A549 (cell line): ENCODE data around the gene STRAP. TPM values are rescaled to one million over a fixed set of nuclear protein-coding genes. Genes with fewer than 3 reads are reported as not detected.

Experiments used
- ATAC-seq, 2 experiments: fragments of 200-7000 bp in 1 of 2; fragments of >200 bp in 1 of 2; cut with Nextera tagmentation in 1 of 2; cut with Tn5 transposase in 1 of 2; 3 replicates each; pipeline versions ENCODE4 v1.8.0 to v1.9.1; 2018 to 2020; ENCODE audit warnings: mild to moderate bottlenecking in 1 of 2, moderate library complexity in 1 of 2
- CTCF ChIA-PET: fragments of 300-600 bp; sonication (Branson Sonifier 250); formaldehyde crosslinking; extraction: SDS; loops from one replicate; lab custom pipeline; 2021; ENCODE audit warnings: antibody characterized with exemption, inconsistent platforms; lab: Yijun Ruan, JAX
- POLR2A ChIA-PET: fragments of 350-600 bp; formaldehyde crosslinking; extraction: SDS; loops from one replicate; lab custom pipeline; 2021; ENCODE audit warnings: antibody characterized with exemption, inconsistent platforms; lab: Yijun Ruan, JAX
- DNase-seq, 2 experiments: peaks; one replicate each; pipeline versions ENCODE4 v3.0.0 to v3.0.0-alpha.2; 2011 to 2016; ENCODE audit warnings: low read depth in 1 of 2, low spot score in 1 of 2
- FAIRE-seq: peaks from 2 replicates; lab custom pipeline; 2011; peaks lifted over from hg19 to GRCh38; lab: Jason Lieb, UNC
- H3K27ac ChIP-seq, 2 experiments: fragments of >200 bp; sonication (Bioruptor Twin); formaldehyde crosslinking; 3 replicates each; pipeline ENCODE4 v1.5.1; 2016 to 2017
- H3K4me1 ChIP-seq: fragments of >200 bp; sonication (Bioruptor Twin); formaldehyde crosslinking; 3 replicates; pipeline ENCODE4 v1.6.1; 2016
- H3K4me2 ChIP-seq: fragments of >200 bp; sonication (Bioruptor Twin); formaldehyde crosslinking; 3 replicates; pipeline ENCODE4 v1.6.1; 2016
- H3K4me3 ChIP-seq: fragments of >200 bp; sonication (Bioruptor Twin); formaldehyde crosslinking; 3 replicates; pipeline ENCODE4 v1.5.1; 2016
- H3K9me3 ChIP-seq: fragments of >200 bp; sonication (Bioruptor Twin); formaldehyde crosslinking; 3 replicates; pipeline ENCODE4 v1.6.1; 2016
- BHLHE40 ChIP-seq: IDR thresholded peaks from 2 replicates; pipeline ENCODE4 v1.6.1; 2012; ENCODE audit warnings: low read depth, low read length, inconsistent platforms
- CBX8 ChIP-seq: fragments of 200-600 bp; sonication (generic); IDR thresholded peaks from 2 replicates; pipeline ENCODE4 v1.6.1; 2016
- CEBPB ChIP-seq, 2 experiments: fragments of >200 bp in 1 of 2; sonication (Bioruptor Twin) in 1 of 2; formaldehyde crosslinking in 1 of 2; IDR thresholded peaks; 2 replicates each; pipeline ENCODE4 v1.6.1; 2012 to 2016
- ESRRA ChIP-seq: fragments of 150-350 bp; IDR thresholded peaks from 2 replicates; pipeline ENCODE4 v1.6.1; 2014; ENCODE audit warnings: mild to moderate bottlenecking, low read length, borderline replicate concordance
- FOSB ChIP-seq: fragments of 250-450 bp; sonication (Bioruptor Pico); IDR thresholded peaks from 2 replicates; pipeline ENCODE4 v1.5.0; 2020; ENCODE audit warnings: mild to moderate bottlenecking, moderate library complexity
- GATA3 ChIP-seq: IDR thresholded peaks from 2 replicates; pipeline ENCODE4 v1.6.1; 2012; ENCODE audit warnings: borderline replicate concordance
- HDAC2 ChIP-seq: fragments of 200-600 bp; sonication (generic); IDR thresholded peaks from 2 replicates; pipeline ENCODE4 v1.6.1; 2016
- HEYL ChIP-seq: fragments of 250-450 bp; sonication (Bioruptor Pico); IDR thresholded peaks from 2 replicates; pipeline ENCODE4 v1.8.0; 2021; ENCODE audit warnings: mild to moderate bottlenecking, moderate library complexity
- HOXB13 ChIP-seq: fragments of 250-450 bp; sonication (Bioruptor Pico); IDR thresholded peaks from 2 replicates; pipeline ENCODE4 v1.5.0; 2020; ENCODE audit warnings: low read depth, mild to moderate bottlenecking, moderate library complexity
- HOXB5 ChIP-seq: fragments of 250-450 bp; sonication (Bioruptor Pico); IDR thresholded peaks from 2 replicates; pipeline ENCODE4 v1.5.0; 2020; ENCODE audit warnings: mild to moderate bottlenecking, moderate library complexity
- KDM5A ChIP-seq: fragments of 200-600 bp; sonication (generic); IDR thresholded peaks from 2 replicates; pipeline ENCODE4 v1.6.1; 2016; ENCODE audit warnings: antibody characterized with exemption, mild to moderate bottlenecking
- MAFK ChIP-seq: fragments of 450-650 bp; IDR thresholded peaks from 2 replicates; pipeline ENCODE4 v1.6.1; 2014; ENCODE audit not compliant: partially characterized antibody
- MAZ ChIP-seq: fragments of 150-350 bp; IDR thresholded peaks from 2 replicates; pipeline ENCODE4 v1.6.1; 2014; ENCODE audit warnings: antibody characterized with exemption, low read depth, low read length, borderline replicate concordance
- NFE2L2 ChIP-seq: fragments of 150-350 bp; conservative IDR thresholded peaks from 2 replicates; pipeline ENCODE4 v1.6.1; 2014; ENCODE audit warnings: low read length
- NPAS2 ChIP-seq: fragments of 250-450 bp; sonication (Bioruptor Pico); IDR thresholded peaks from 2 replicates; pipeline ENCODE4 v1.8.0; 2022; ENCODE audit warnings: mild to moderate bottlenecking, moderate library complexity, borderline replicate concordance
- NR3C1 ChIP-seq: fragments of >200 bp; sonication (Bioruptor Twin); formaldehyde crosslinking; IDR thresholded peaks from 3 replicates; pipeline ENCODE4 v1.6.1; 2017
- POLR2A ChIP-seq: IDR thresholded peaks from 2 replicates; pipeline ENCODE4 v1.6.1; 2012; ENCODE audit warnings: mild to moderate bottlenecking, low read length
- POLR2AphosphoS2 ChIP-seq: conservative IDR thresholded peaks from 2 replicates; pipeline ENCODE4 v1.6.1; 2012; ENCODE audit warnings: low read length, improper control_type of control experiment, inconsistent platforms
- RAD21 ChIP-seq, 2 experiments: fragments of >200 bp in 1 of 2; sonication (Bioruptor Twin) in 1 of 2; formaldehyde crosslinking in 1 of 2; IDR thresholded peaks in 1 of 2; conservative IDR thresholded peaks in 1 of 2; 2 replicates in 1 of 2; 3 replicates in 1 of 2; pipeline ENCODE4 v1.6.1; 2012 to 2018; ENCODE audit warnings: inconsistent platforms in 1 of 2
- RARB ChIP-seq: fragments of 250-450 bp; sonication (Bioruptor Pico); IDR thresholded peaks from 2 replicates; pipeline ENCODE4 v1.8.0; 2021; ENCODE audit warnings: mild to moderate bottlenecking, moderate library complexity
- SREBF2 ChIP-seq: fragments of 450-650 bp; IDR thresholded peaks from 2 replicates; pipeline ENCODE4 v1.6.1; 2014; ENCODE audit warnings: mild to moderate bottlenecking, moderate library complexity
- TP53 ChIP-seq: fragments of 250-450 bp; sonication (Bioruptor Pico); IDR thresholded peaks from 2 replicates; pipeline ENCODE4 v1.5.0; 2021; ENCODE audit warnings: mild to moderate bottlenecking, moderate library complexity
- ZC3H11A ChIP-seq: fragments of 450-650 bp; IDR thresholded peaks from 2 replicates; pipeline ENCODE4 v1.6.1; 2014; ENCODE audit warnings: antibody characterized with exemption, mild to moderate bottlenecking
- ZFP36 ChIP-seq: fragments of 450-650 bp; IDR thresholded peaks from 2 replicates; pipeline ENCODE4 v1.6.1; 2014; ENCODE audit warnings: borderline replicate concordance; ENCODE audit not compliant: partially characterized antibody
- ZNF302 ChIP-seq: fragments of 250-450 bp; sonication (Bioruptor Pico); IDR thresholded peaks from 2 replicates; pipeline ENCODE4 v1.9.0; 2021; ENCODE audit warnings: inconsistent platforms, mild to moderate bottlenecking, moderate library complexity
- WGBS: methylation state at CpG from one replicate; pipeline ENCODE4 v1.1.6; 2017; ENCODE audit errors: missing lambda C conversion rate; 5-methylcytosine and 5-hydroxymethylcytosine counted together
- polyA plus RNA-seq, 4 experiments: library from polyadenylated mRNA; depleted of rRNA in 3 of 4; stranded (reverse); fragments of >200 nt; fragmentation: RNase III in 1 of 4; extraction: RNeasy Plus Mini Kit Qiagen cat#74134 plus additional on column Dnase treatment in 1 of 4; gene quantifications; 2 replicates in 3 of 4; 3 replicates in 1 of 4; pipeline ENCODE4 v1.2.3, GENCODE V29; 2011 to 2017
- TF ChIP-seq, protein P1 (sequence below): fragments of 200-600 bp; sonication (generic); IDR thresholded peaks from 2 replicates; pipeline ENCODE4 v1.6.1; 2016; ENCODE audit warnings: antibody characterized with exemption, mild to moderate bottlenecking, moderate library complexity
- TF ChIP-seq, protein P2 (sequence below): IDR thresholded peaks from 2 replicates; pipeline ENCODE4 v1.6.1; 2012
- TF ChIP-seq, protein P3 (sequence below): IDR thresholded peaks from 2 replicates; pipeline ENCODE4 v1.6.1; 2012
- TF ChIP-seq, protein P4 (sequence below): fragments of 150-350 bp; IDR thresholded peaks from 2 replicates; pipeline ENCODE4 v1.6.1; 2014; ENCODE audit warnings: low read depth, mild to moderate bottlenecking, low read length
- TF ChIP-seq, protein P5 (sequence below): IDR thresholded peaks from 2 replicates; pipeline ENCODE4 v1.6.1; 2012; ENCODE audit warnings: low read depth, borderline replicate concordance
- TF ChIP-seq, protein P6 (sequence below): fragments of 450-650 bp; IDR thresholded peaks from 2 replicates; pipeline ENCODE4 v1.6.1; 2014; ENCODE audit warnings: antibody characterized with exemption

Gene STRAP
- polyA plus RNA-seq, 2 of the 4 experiments (the other 2 are of a cell fraction) = 201 to 300 TPM

DNA sequence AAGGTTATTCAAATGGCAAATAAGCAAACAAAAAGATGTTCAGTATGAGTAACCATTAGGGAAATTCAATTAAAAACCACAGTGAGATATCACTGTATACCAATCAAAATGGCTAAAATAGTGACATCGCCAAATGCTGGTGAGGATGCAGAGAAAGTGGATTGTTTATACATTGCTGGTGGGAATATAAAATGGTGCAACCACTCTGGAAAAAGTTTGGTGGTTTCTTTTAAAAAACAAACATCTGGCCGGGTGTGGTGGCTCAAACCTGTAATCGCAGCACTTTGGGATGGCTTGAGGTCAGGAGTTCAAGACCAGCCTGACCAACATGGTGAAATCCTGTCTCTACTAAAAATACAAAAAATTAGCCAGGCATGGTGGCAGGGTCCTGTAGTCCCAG, 14.0 kb upstream of the STRAP start:
- ATAC-seq (no peak), DNase-seq (no peak), FAIRE-seq (no peak)
- ChIA-PET CTCF (no interaction called here), POLR2A (no interaction called here)
- no peak overlapping the region for H3K4me3 ChIP-seq
- H3K4me2 ChIP-seq = no peak overlapping the region
- 56% methylated on average over 3 of the region's 3 CpGs for whole genome bisulfite sequencing
- no peak overlapping the region for H3K27ac ChIP-seq
- TF ChIP-seq, protein P1, sequence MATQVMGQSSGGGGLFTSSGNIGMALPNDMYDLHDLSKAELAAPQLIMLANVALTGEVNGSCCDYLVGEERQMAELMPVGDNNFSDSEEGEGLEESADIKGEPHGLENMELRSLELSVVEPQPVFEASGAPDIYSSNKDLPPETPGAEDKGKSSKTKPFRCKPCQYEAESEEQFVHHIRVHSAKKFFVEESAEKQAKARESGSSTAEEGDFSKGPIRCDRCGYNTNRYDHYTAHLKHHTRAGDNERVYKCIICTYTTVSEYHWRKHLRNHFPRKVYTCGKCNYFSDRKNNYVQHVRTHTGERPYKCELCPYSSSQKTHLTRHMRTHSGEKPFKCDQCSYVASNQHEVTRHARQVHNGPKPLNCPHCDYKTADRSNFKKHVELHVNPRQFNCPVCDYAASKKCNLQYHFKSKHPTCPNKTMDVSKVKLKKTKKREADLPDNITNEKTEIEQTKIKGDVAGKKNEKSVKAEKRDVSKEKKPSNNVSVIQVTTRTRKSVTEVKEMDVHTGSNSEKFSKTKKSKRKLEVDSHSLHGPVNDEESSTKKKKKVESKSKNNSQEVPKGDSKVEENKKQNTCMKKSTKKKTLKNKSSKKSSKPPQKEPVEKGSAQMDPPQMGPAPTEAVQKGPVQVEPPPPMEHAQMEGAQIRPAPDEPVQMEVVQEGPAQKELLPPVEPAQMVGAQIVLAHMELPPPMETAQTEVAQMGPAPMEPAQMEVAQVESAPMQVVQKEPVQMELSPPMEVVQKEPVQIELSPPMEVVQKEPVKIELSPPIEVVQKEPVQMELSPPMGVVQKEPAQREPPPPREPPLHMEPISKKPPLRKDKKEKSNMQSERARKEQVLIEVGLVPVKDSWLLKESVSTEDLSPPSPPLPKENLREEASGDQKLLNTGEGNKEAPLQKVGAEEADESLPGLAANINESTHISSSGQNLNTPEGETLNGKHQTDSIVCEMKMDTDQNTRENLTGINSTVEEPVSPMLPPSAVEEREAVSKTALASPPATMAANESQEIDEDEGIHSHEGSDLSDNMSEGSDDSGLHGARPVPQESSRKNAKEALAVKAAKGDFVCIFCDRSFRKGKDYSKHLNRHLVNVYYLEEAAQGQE = no peak
- TF ChIP-seq, protein P2, sequence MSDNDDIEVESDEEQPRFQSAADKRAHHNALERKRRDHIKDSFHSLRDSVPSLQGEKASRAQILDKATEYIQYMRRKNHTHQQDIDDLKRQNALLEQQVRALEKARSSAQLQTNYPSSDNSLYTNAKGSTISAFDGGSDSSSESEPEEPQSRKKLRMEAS = no peak
- no peak for TF ChIP-seq SREBF2
- TF ChIP-seq HOXB13 (CRISPR knock-in tag) = no peak
- no peak for TF ChIP-seq CEBPB (IDR thresholded peaks at IDR 0.05)
- no peak for TF ChIP-seq ZNF302 (CRISPR knock-in tag)
- TF ChIP-seq RARB (CRISPR knock-in tag) = no peak
- no peak for TF ChIP-seq ZFP36
- TF ChIP-seq CBX8 = no peak
- TF ChIP-seq, protein P3, sequence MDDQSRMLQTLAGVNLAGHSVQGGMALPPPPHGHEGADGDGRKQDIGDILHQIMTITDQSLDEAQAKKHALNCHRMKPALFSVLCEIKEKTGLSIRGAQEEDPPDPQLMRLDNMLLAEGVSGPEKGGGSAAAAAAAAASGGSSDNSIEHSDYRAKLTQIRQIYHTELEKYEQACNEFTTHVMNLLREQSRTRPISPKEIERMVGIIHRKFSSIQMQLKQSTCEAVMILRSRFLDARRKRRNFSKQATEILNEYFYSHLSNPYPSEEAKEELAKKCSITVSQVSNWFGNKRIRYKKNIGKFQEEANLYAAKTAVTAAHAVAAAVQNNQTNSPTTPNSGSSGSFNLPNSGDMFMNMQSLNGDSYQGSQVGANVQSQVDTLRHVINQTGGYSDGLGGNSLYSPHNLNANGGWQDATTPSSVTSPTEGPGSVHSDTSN = no peak
- TF ChIP-seq GATA3 = no peak
- no peak for TF ChIP-seq HOXB5 (CRISPR knock-in tag)
- no peak for TF ChIP-seq ESRRA
- TF ChIP-seq MAZ = no peak
- TF ChIP-seq NFE2L2 = no peak
- TF ChIP-seq, protein P4, sequence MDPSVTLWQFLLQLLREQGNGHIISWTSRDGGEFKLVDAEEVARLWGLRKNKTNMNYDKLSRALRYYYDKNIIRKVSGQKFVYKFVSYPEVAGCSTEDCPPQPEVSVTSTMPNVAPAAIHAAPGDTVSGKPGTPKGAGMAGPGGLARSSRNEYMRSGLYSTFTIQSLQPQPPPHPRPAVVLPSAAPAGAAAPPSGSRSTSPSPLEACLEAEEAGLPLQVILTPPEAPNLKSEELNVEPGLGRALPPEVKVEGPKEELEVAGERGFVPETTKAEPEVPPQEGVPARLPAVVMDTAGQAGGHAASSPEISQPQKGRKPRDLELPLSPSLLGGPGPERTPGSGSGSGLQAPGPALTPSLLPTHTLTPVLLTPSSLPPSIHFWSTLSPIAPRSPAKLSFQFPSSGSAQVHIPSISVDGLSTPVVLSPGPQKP = no peak
- no peak for TF ChIP-seq POLR2AphosphoS2
- peaks cover 11% of the 10 kb centered on the region; the same call in 1 of the 3 replicates for H3K9me3 ChIP-seq
- no peaks in the 10 kb centered on the region for H3K4me1 ChIP-seq

DNA sequence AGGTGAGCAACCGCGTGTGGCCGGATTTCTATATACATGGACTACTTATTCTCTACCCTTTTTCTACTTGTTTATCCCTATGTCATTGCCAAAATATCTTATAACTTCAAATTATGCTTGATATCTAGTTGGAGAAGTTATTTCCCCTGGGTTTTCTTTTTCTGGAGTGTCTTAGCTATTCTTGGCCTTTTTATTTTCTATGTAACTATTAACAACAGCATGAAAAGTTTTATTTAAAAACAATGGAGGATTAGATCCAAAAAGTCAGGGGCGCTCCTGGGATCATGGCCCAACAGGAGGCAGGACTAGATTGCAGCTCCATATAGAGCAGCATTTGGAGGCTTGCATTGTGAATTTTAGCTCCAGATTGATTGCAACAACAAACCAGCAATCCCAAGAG, 8.6 kb upstream of the STRAP start:
- Histone ChIP-seq H3K4me2 (no peak overlapping the region), H3K9me3 (peaks cover 11% of the 10 kb centered on the region; the same call in 1 of the 3 replicates), H3K27ac (no peak overlapping the region), H3K4me1 (no peaks in the 10 kb centered on the region), H3K4me3 (no peak overlapping the region)
- TF ChIP-seq, protein P5, sequence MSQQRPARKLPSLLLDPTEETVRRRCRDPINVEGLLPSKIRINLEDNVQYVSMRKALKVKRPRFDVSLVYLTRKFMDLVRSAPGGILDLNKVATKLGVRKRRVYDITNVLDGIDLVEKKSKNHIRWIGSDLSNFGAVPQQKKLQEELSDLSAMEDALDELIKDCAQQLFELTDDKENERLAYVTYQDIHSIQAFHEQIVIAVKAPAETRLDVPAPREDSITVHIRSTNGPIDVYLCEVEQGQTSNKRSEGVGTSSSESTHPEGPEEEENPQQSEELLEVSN = no peak
- TF ChIP-seq HDAC2 (no peak), BHLHE40 (no peak), ZC3H11A (no peak), NPAS2 (CRISPR knock-in tag) (no peak), NFE2L2 (no peak), MAFK (no peak), ESRRA (no peak), ZNF302 (CRISPR knock-in tag) (no peak), CBX8 (no peak), FOSB (CRISPR knock-in tag) (no peak), POLR2A (no peak), KDM5A (no peak), NR3C1 (no peak), TP53 (CRISPR knock-in tag) (no peak), RAD21 (conservative IDR thresholded peaks at IDR 0.05 in 1 of 2, IDR thresholded peaks at IDR 0.05 in 1 of 2) (no peak), ZFP36 (no peak), HEYL (CRISPR knock-in tag) (no peak)
- TF ChIP-seq, protein P6, sequence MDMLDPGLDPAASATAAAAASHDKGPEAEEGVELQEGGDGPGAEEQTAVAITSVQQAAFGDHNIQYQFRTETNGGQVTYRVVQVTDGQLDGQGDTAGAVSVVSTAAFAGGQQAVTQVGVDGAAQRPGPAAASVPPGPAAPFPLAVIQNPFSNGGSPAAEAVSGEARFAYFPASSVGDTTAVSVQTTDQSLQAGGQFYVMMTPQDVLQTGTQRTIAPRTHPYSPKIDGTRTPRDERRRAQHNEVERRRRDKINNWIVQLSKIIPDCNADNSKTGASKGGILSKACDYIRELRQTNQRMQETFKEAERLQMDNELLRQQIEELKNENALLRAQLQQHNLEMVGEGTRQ = no peak
- no peak for ATAC-seq
- 94% methylated on average over 4 of the region's 4 CpGs for WGBS
- no peak for DNase-seq
- no peak for FAIRE-seq
- CTCF ChIA-PET = interaction anchor here (0.8 to 1.5 kb wide), 2 partner anchors 17 to 18 kb away, joined by 3 to 4 read pairs; no protein-coding TSS in a partner anchor
- POLR2A ChIA-PET = no interaction called here
